ENCODE data around the gene ABHD12. TPM values are rescaled to one million over a fixed set of nuclear protein-coding genes. Genes with fewer than 3 reads are reported as not detected.

The ABHD12 gene
- total and polyA plus RNA-seq, 8 donors = 39.7 to 57.8 (median 47.4) TPM

- Histone ChIP-seq H3K9me3 (no peaks in the 10 kb centered on the region), H3K4me3 (no peak overlapping the region), H3K4me1 (no peaks in the 10 kb centered on the region), H3K27ac (no peak overlapping the region), H3K36me3 (peaks cover 0 to 100% of the 10 kb centered on the region in 2 donors), H3K27me3 (no peaks in the 10 kb centered on the region)
- ATAC-seq = no peak
- intact Hi-C loops (cut with DNase I) = no loop called here
- DNase-seq = peak in 2 of 4 donors; percentile 22 to 60
- TF ChIP-seq, protein P1, sequence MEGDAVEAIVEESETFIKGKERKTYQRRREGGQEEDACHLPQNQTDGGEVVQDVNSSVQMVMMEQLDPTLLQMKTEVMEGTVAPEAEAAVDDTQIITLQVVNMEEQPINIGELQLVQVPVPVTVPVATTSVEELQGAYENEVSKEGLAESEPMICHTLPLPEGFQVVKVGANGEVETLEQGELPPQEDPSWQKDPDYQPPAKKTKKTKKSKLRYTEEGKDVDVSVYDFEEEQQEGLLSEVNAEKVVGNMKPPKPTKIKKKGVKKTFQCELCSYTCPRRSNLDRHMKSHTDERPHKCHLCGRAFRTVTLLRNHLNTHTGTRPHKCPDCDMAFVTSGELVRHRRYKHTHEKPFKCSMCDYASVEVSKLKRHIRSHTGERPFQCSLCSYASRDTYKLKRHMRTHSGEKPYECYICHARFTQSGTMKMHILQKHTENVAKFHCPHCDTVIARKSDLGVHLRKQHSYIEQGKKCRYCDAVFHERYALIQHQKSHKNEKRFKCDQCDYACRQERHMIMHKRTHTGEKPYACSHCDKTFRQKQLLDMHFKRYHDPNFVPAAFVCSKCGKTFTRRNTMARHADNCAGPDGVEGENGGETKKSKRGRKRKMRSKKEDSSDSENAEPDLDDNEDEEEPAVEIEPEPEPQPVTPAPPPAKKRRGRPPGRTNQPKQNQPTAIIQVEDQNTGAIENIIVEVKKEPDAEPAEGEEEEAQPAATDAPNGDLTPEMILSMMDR (IDR thresholded peaks at IDR 0.05) = no peak
These were observed 112.6 kb downstream of the ABHD12 start for GRCh38 chr20:25277941-25278521.

DNA sequence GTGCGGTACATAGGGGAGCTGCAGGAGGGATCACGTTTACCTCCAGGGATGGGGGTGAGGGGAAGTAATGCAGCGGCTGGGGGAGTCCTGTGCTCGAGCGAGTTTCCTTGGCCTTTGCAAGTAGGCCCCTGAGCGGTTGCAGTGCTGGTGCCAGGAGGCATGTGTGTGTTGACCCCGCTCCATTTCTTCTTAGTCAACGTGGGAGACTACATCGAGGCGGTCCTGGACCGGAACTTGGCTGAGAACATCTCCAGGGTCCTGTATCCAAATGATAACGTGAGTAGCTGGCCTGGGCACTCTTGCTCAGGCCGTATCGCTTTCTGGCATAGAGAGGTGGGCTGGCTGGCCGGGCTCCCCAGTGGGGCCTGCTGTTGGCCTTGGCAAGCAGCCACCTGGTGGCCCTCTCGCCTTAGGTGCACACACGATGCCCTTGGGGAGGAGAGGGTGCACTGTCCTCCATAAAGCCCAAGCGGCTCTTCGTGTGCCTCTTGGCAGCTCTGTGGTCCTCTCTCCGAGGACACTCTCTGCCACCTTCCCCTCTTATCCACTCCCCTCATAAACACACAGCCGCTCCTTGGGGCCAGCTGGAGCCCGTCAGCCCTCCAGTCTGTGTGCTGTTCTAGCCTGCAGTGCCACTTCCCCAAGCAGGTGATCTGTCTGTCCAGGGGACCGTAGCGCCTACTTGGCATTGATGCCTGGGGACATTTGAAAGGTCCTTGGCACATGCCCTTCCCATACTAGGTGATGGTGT is 113.4 kb downstream of the ABHD12 start:
- DNase-seq = peak in 2 of 4 donors; percentile 21 to 47
- Histone ChIP-seq H3K4me3 (no peak overlapping the region), H3K36me3 (peaks cover 0 to 100% of the 10 kb centered on the region in 2 donors), H3K27ac (no peak overlapping the region), H3K9me3 (no peaks in the 10 kb centered on the region), H3K4me1 (no peaks in the 10 kb centered on the region), H3K27me3 (no peaks in the 10 kb centered on the region)
- ATAC-seq = no peak
- intact Hi-C loops (cut with DNase I) = no loop called here
- TF ChIP-seq, protein P1 (IDR thresholded peaks at IDR 0.05) = no peak

DNA sequence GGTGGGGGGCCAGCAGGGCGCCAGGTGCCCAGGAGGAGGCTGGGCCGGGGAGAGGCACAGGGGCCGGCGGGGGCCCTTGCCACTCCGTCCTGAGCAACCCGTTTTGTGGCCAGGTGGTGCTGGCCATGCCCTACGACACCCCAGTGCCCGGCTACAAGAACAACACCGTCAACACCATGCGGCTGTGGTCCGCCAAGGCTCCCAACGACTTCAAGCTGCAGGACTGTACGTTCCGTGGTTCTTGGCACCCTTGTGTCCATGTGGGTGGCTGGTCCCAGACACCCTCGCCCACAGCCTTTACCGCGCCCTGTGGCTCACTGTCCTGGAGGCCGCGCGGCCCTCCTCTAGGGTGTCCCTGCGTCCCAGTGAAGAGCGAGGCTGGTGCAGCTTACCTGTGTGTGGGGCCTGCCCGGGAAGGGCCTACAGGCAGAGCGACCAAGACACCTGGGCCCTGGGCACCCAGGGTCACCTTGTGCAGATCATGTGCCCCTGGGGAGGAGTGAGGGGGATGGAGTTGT is 114.0 kb downstream of the ABHD12 start:
- Histone ChIP-seq H3K4me3 (no peak overlapping the region), H3K36me3 (peaks cover 0 to 100% of the 10 kb centered on the region in 2 donors), H3K27ac (no peak overlapping the region), H3K4me1 (no peaks in the 10 kb centered on the region), H3K27me3 (no peaks in the 10 kb centered on the region), H3K9me3 (no peaks in the 10 kb centered on the region)
- ATAC-seq (no peak), DNase-seq (peak in 1 of 4 donors; percentile 24)
- intact Hi-C loops (cut with DNase I) = no loop called here
- TF ChIP-seq, protein P1 (IDR thresholded peaks at IDR 0.05) = no peak

DNA sequence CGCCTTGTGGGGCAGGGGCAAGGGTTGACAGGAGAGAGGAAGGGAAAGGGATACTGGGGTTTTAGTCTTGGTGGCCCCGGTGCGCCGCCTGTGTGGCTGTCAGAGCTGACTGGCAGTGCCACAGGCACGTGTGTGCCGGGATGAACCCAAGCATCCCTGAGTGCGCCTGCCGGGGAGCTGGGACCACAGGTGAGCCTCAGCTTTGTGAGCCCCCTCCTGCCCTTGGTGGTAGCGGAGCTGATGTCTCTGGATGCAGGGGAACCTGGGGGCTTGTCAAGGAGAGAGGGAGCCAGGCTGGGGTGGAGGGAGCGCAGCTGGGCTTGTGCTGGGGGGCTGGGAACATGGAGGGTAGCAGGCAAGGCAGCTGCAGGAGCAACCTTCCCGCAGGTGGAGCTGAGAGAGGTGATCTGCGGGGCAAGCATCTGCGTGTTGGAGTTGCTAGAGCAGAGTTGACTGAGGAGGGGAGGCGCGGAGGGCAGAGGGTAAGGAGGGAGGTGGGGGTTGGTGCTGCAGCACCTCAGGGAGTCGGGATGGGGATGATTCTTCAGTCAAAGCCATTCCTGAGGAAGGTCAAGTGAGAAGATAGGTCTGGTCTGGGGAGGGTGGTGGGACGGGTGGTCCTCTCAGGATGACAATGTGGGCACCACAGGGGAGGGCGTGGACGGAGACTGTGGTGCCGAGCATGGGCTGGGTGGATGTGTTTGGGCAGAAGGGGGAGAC is 114.7 kb downstream of the ABHD12 start:
- H3K27ac ChIP-seq = no peak overlapping the region
- intact Hi-C loops (cut with DNase I) = no loop called here

More for the DNA sequence above, 114.7 kb downstream of the ABHD12 start:
- TF ChIP-seq, protein P1 (IDR thresholded peaks at IDR 0.05) = no peak
- Histone ChIP-seq H3K4me3 (no peak overlapping the region), H3K9me3 (no peaks in the 10 kb centered on the region), H3K27me3 (no peaks in the 10 kb centered on the region), H3K4me1 (no peaks in the 10 kb centered on the region), H3K36me3 (peaks cover 0 to 100% of the 10 kb centered on the region in 2 donors)
- peak in 2 of 4 donors; percentile 26 to 50 for DNase-seq
- no peak for ATAC-seq

All from left lung (tissue), 10 donors.